GM21723 (cell line): ENCODE results near the gene TNFRSF19.

Experiments used
- ATAC-seq: cut with Tn5 transposase; IDR thresholded peaks from one replicate; pipeline ENCODE4 v1.9.1; 2021; ENCODE audit warnings: mild to moderate bottlenecking, moderate library complexity; ENCODE audit not compliant: unreplicated experiment

Gene TNFRSF19

DNA sequence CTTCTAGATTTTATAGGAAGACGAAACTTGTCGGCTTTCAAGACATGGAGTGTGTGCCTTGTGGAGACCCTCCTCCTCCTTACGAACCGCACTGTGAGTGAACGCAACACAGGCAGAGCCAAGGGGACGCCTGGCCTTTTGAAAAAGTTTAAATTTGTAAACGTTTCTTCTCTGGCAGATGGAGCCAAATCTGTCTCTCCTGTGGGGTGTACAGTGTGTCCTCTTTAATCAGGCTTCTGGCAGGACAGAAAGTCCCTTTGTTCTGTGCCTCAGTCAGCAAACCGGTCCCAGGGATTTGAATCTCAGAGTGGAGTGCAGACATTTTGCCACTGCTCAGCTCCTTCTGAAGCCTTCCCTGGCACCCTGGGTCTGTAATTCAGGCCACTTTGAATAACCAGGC lies 56.5 kb downstream of the TNFRSF19 start:
- no peak for ATAC-seq

GRCh38 chr13:23627410-23627809 lies 57.2 kb downstream of the TNFRSF19 start:
- ATAC-seq = no peak

- no peak for ATAC-seq
These were observed 58.0 kb downstream of the TNFRSF19 start for GRCh38 chr13:23628250-23628649.

DNA sequence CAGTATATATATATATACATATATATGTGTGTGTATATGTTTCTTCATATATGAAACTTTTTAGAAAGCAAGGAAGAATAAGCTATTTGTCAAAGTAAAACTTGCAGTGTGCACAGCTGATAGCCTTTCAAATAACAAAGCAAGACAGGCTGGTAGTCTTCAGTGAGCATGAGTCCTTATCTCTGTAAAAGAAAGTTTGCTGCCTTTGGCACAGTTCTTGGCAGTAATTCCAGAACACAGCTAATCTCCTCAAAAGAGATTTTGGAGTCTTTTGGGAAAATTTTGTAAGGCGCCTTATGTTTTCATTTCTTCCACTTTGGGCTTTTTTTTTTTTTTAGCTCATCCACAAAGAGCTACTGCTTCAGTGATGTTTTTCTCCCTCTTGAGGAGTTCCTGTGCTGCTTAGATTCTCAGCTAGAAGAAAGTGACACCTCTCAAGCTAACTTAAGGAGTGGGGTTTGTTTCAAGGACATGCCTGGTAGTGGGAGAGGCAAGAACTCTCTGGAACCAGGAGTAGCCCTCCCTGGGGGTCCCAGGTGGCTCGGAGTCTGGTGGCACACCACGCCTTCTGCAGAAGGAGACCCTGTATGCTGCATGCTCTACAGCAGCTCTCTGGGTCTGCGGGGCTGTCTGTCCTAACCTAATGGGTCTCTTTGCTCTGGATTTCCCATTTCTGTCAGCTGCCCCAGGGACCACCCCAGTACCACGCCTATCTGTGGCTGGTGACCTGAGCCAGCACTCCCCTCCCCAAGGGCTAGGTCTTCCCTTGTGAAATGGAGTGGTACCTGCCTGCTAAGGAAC lies 58.8 kb downstream of the TNFRSF19 start:
- ATAC-seq = no peak

DNA sequence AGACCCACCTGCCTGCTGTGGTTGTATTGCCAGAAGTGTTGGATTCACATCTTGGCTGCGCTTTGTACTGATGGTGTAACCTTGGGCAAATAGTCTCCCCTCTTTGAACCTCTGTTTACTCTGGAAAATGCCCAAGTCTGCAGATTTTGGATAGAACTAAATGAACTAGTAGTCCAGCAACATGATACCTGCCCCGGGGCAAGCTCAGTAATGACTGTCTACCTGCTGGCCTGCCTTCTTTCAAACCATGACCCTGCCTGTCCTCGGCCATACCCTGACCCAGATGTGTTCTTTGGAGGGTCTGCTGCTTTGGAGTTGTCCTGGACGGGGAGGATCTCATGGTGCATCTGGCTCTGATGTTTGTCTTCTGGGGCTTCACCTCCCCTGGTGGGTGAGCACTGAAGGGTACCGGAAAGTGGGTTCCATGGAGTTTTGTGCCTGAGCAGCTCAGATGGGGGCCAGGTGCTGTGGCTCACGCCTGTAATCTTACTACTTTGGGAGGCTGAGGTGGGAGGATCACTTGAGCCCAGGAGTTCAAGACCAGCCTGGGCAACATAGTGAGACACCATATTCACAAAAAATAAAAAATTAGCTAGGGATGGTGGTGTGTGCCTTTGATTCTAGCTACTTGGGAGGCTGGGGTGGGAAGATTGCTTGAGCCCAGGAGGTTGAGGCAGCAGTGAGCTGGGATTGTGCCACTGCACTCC lies 59.5 kb downstream of the TNFRSF19 start:
- ATAC-seq = no peak

- no peak for ATAC-seq
These were observed 60.3 kb downstream of the TNFRSF19 start for GRCh38 chr13:23630349-23631093.

GRCh38 chr13:23631311-23632047 lies 61.3 kb downstream of the TNFRSF19 start:
- ATAC-seq = no peak

DNA sequence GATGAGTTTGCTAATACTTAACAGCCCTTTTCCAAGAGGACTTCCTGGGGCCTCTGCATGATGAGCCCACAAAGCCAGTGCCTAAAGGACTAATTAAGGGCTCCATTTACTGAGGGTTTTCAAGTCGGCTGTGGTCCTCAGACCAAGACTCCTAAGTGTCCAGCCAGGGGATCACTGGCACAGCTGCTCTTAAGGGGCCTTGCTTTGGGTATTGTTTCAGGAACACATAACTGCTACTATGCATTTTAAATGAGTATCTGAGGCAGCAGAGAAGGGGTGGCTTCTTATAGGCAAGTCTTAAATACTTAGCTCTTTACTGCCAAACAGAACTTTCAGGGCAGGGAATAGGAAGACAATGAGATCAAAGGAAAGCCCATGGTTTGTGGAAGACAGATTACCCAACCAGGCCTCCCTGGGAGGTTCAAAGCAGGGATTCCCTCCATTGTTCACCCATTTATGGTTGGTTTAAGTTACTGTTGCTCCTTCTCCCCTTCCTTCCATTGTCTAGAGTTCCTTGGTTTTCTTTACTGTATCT lies 61.9 kb downstream of the TNFRSF19 start:
- ATAC-seq = no peak

- ATAC-seq = no peak
These were observed 62.5 kb downstream of the TNFRSF19 start for GRCh38 chr13:23632741-23633140.

DNA sequence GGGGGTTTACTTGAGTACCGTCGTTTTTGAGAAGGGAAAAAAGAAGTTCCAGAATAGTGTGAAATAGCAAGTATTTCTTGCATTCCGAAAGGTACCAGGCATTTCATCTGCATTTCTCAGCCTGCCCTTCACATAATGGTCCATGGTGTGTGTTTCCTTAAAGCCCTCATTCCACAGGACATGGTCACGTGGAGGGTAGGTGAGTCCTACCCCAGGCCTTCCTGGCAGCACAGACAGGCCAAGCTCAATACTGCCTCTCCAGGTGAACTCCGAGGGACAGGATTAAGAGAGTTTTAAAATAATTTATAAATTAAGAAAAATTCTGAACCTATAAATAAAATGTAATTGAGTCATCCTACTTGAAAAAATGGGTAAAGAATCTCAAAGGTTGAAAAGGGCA lies 64.7 kb downstream of the TNFRSF19 start:
- ATAC-seq = no peak

GRCh38 chr13:23636360-23636759 lies 66.1 kb downstream of the TNFRSF19 start:
- no peak for ATAC-seq

DNA sequence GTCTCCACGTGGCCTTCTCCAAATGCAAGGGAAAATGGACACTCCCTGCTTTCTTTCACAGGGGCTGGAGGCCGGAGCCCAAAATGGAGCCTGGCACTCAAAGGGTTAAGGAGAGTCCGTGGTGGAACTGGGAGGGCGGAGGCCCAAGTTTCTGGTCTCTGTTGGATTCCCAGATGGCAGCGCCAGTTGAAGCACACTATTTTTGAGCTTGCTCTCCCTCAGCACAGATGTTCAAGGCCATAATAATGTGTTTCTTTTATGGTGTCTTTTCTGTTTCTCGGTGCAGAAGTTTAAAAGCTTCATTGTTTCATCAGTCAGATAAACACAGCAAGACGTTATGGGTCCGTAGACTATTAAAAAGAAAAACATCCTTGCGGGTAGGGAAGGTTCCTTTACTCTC lies 67.6 kb downstream of the TNFRSF19 start:
- ATAC-seq = no peak

DNA sequence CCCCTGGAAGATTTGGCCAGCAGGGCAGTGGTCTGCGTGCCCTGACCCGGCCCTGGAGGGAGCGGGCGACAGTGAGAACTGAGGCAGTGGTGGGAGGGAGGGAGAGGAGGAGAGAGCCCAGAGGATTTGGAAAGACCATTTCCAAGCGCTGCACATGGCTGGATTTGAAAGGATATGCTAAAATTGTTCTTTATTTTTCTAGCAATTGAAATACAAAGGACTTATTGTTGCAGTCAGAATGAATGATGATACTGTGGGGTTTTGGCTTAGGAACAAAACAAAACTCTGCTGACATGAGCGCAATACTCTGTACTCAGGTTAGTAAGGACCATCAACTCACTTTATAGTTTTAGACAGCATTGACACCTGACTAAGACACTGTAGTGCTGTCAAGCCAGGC lies 69.5 kb downstream of the TNFRSF19 start:
- ATAC-seq = no peak

DNA sequence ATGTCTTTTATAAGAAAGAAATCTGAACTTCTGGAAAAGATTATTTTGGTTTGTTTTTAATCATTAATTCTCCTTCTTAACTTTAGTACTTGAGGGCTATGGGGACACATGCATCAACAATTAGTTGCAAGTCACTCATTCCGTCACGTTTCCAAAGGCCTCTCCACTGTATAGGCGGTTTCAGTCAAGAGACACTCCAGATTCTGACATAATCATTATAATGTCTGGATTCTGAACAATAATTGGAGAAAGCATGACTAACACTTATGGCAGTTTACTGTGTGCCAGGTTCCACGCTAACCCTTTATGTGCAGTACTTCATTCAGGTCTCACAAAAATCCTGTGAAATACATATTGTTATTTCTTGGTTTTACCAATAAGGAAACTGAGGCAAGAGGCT lies 71.9 kb downstream of the TNFRSF19 start:
- no peak for ATAC-seq

DNA sequence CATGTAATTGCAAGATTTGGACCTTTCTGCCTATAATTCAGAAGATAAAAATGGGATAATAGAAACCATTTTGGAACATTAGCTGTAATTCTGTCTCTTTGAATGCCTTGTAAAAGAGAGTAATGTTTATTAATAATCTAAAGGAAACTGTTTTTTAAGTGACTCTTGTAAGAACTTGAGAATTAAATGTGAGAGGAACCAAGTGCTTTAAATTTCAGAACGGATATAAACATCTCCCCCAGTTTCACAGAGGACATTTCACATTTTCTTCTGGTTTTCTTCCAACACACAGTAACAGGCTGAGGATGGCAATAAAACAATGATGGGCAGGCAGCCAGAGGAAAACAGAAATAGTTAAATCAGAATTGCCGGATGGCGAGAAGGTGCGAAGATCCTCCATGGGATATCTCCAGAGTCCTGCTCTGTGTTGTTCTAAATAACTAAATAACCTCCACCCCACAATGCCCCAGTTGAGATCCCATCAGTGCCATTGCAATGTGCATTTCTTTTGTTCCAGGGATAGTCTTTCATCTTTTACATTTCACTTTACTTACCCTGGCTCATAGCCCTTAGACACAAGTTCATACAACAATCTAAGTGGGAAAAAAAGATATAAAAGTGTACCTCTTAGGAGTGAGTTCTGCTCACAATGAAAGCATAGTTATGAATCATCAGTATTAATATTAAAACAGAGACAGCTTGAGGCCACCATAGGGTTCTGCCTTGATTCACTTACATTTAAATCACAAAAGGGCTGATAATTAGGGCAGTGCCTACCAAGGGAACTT lies 73.3 kb downstream of the TNFRSF19 start:
- ATAC-seq = no peak

- ATAC-seq = no peak
These were observed 73.9 kb downstream of the TNFRSF19 start for GRCh38 chr13:23644126-23644419.

GRCh38 chr13:23644527-23645138 lies 74.4 kb downstream of the TNFRSF19 start:
- no peak for ATAC-seq

DNA sequence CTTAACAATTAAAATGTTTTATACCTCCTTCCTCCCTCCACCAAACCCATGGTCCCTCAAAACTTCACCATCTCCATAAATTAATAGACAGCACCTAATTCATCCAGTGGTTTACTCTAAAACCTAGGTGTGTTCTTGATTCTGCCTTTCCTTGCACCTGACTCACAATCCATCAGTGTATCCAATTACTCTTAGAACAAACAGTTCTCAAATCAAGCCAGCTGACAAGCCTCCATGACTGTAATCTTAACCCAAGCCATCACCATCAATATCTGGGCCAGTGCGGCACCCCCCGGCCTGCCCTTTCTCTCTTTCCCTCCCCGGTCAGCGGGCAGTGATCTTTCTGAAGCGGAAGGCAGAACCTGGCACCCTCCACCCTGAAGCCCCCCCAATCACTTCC lies 75.6 kb downstream of the TNFRSF19 start:
- ATAC-seq = no peak

- ATAC-seq = no peak
These were observed 81.2 kb downstream of the TNFRSF19 start for GRCh38 chr13:23651439-23651838.

GRCh38 chr13:23651887-23652286 lies 81.7 kb downstream of the TNFRSF19 start:
- no peak for ATAC-seq
